A673 (cell line): ENCODE measurements around the gene ZNF18. TPM values are rescaled to one million over a fixed set of nuclear protein-coding genes. Genes with fewer than 3 reads are reported as not detected.

ENCODE experiments used
- BruUV-seq: library from RNA; stranded (reverse); fragments of 400-500 nt; replicated peaks from 2 replicates; lab custom pipeline; 2021; lab: Mats Ljungman, UMichigan
- CTCF ChIA-PET: fragments of 300-600 bp; sonication (Branson Sonifier 250); formaldehyde crosslinking; loops from one replicate; lab custom pipeline; 2022; ENCODE audit warnings: antibody characterized with exemption; lab: Charles Lee
- POLR2A ChIA-PET: fragments of 300-600 bp; sonication (Branson Sonifier 250); formaldehyde crosslinking; loops from one replicate; lab custom pipeline; 2022; ENCODE audit warnings: antibody characterized with exemption; ENCODE audit not compliant: low non-redundant PET; lab: Charles Lee
- DNase-seq: peaks from one replicate; pipeline ENCODE4 v3.0.0-alpha.2; 2015; ENCODE audit warnings: low spot score
- H3K27ac ChIP-seq: fragments of 200-600 bp; sonication (generic); 2 replicates; pipeline ENCODE4 v1.5.1; 2016; ENCODE audit warnings: mixed run types, low read depth, mild to moderate bottlenecking, mixed read lengths, antibody characterized with exemption, low read length; ENCODE audit not compliant: poor library complexity, severe bottlenecking
- H3K27me3 ChIP-seq: fragments of 200-600 bp; sonication (generic); replicated peaks from 2 replicates; pipeline ENCODE4 v1.6.1; 2017; ENCODE audit warnings: mixed run types, low read depth, mild to moderate bottlenecking, mixed read lengths, antibody characterized with exemption, low read length; ENCODE audit not compliant: insufficient read depth, poor library complexity
- H3K36me3 ChIP-seq: fragments of 200-600 bp; sonication (generic); 2 replicates; pipeline ENCODE4 v1.6.1; 2016; ENCODE audit warnings: mixed run types, mild to moderate bottlenecking, mixed read lengths, antibody characterized with exemption, low read length; ENCODE audit not compliant: insufficient read depth, poor library complexity, severe bottlenecking
- H3K4me1 ChIP-seq: fragments of 200-600 bp; sonication (generic); 2 replicates; pipeline ENCODE4 v1.6.1; 2017; ENCODE audit warnings: mixed run types, mild to moderate bottlenecking, mixed read lengths, antibody characterized with exemption, low read length; ENCODE audit not compliant: insufficient read depth, poor library complexity, severe bottlenecking
- H3K4me3 ChIP-seq: fragments of 200-600 bp; sonication (generic); 2 replicates; pipeline ENCODE4 v1.5.1; 2016; ENCODE audit warnings: low read depth, mixed run types, mild to moderate bottlenecking, mixed read lengths, low read length; ENCODE audit not compliant: poor library complexity, severe bottlenecking
- H3K9me3 ChIP-seq: fragments of 200-600 bp; sonication (generic); 2 replicates; pipeline ENCODE4 v1.6.1; 2016; ENCODE audit warnings: mixed run types, low read depth, mild to moderate bottlenecking, mixed read lengths, antibody characterized with exemption, low read length; ENCODE audit not compliant: poor library complexity, severe bottlenecking
- CTCF ChIP-seq: fragments of 300-800, 200-600 bp; sonication (generic); conservative IDR thresholded peaks from 2 replicates; pipeline ENCODE4 v1.5.1; 2017; ENCODE audit warnings: low read depth, mild to moderate bottlenecking, antibody characterized with exemption, low read length, moderate library complexity, mixed read lengths
- EZH2 ChIP-seq: fragments of 200-600 bp; sonication (generic); IDR thresholded peaks from 2 replicates; pipeline ENCODE4 v1.6.1; 2017; ENCODE audit warnings: borderline replicate concordance, low read depth, mild to moderate bottlenecking, mixed read lengths, antibody characterized with exemption, low read length; ENCODE audit not compliant: poor library complexity, severe bottlenecking
- intact Hi-C: fragments of 100-400 bp; cut with micrococcal nuclease; formaldehyde crosslinking; loops from one replicate; pipeline ENCODE4 v1.10.0; 2022; ENCODE audit not compliant: unreplicated experiment
- total RNA-seq: library from RNA; stranded (reverse); gene quantifications from 2 replicates; pipeline ENCODE4 v1.2.3, GENCODE V29; 2021

The ZNF18 gene
- total RNA-seq, 1 experiment from 2014 or later, result 11.9 TPM

- H3K27me3 ChIP-seq, result no peaks in the 10 kb centered on the region
- peak; percentile 22 for DNase-seq
- no peak overlapping the region for H3K27ac ChIP-seq
- no peaks in the 10 kb centered on the region for H3K36me3 ChIP-seq
- no peaks in the 10 kb centered on the region for H3K9me3 ChIP-seq
- BruUV-seq, result no TSS peak
- intact Hi-C loops, result no loop called here
- peaks cover 5% of the 10 kb centered on the region for H3K4me1 ChIP-seq
- POLR2A ChIA-PET, result interaction anchor here (0.8 kb wide), 1 partner anchor 347 kb away, joined by 3 read pairs; no protein-coding TSS in a partner anchor
- no peak for TF ChIP-seq CTCF
- TF ChIP-seq EZH2, result no peak
- CTCF ChIA-PET, result interaction anchor here (1.6 kb wide), 1 partner anchor 1053 kb away, joined by 5 read pairs; no protein-coding TSS in a partner anchor
- no peak overlapping the region for H3K4me3 ChIP-seq
These were observed 68.8 kb downstream of the ZNF18 start for GRCh38 chr17:11928436-11928835.

Other genes starting within 250 kb of the ZNF18 start
- gene MAP2K4, start 23.4 kb upstream of the ZNF18 start, total RNA-seq, result 32.1 and 41.2 TPM in 2 replicates